ENCODE data around the gene TSPAN9.

The TSPAN9 gene

DNA sequence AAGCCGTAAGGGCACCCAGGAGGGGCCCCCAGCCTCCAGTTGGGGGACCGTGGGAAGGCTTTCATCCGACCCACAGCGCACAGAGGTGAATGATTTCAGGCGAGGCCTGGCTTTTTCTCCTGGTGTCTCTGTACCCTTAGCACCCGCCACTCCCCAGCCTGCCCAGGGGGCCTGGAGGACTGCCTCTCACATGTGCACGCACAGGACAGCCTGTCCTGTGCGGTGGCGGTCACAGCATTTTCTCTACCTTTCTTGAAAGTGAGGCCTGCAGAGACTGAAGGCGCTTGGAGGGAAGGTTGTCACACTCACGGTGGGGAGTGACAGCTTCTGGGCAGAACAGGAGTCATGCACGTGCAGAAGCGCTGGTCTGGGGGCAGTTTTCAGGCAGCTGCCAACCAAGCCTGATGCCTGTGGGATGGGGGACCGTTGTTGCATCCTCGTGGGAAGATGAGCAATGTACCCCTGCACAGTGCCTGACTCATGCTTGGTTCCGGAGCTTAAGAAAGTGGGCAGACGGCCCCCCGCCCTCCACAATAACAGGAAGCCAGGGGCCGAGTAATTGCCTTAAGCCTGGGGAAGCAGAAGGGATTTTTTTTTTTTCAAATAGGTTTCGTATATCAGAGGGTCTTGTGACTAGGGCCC is 148.1 kb downstream of the TSPAN9 start:
- no peaks in the 10 kb centered on the region for H3K36me3 ChIP-seq (ENCODE audit: control insufficient read depth, insufficient read depth, low read length)
- H3K4me3 ChIP-seq (ENCODE audit: low read length), result no peak overlapping the region

DNA sequence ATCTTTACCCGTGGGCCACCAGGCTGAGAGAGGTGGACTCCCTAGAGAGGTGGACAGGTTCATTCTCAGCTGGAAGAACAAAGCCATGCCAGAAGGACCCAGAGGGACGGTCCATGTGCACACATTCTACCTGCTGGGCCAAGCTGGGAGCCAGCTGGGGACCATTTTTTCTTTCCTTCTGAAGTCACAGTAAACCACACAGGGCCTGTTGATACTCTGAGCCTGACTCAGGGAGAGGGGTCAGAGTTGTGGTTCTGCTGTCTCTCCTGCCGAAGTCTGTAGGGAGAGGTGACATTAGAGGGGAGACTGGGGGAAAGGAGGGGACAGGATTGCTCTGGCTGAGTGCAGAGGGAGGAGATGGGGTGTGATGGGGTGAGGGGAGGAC is 148.6 kb downstream of the TSPAN9 start:
- H3K4me1 ChIP-seq (ENCODE audit: control insufficient read depth, insufficient read depth, low read length), result no peaks in the 10 kb centered on the region
- no peak overlapping the region for H3K4me3 ChIP-seq (ENCODE audit: low read length)
- no peaks in the 10 kb centered on the region for H3K36me3 ChIP-seq (ENCODE audit: control insufficient read depth, insufficient read depth, low read length)
- H3K27ac ChIP-seq (ENCODE audit: low read depth, low read length), result no peak overlapping the region
- no peaks in the 10 kb centered on the region for H3K27me3 ChIP-seq (ENCODE audit: control insufficient read depth, insufficient read depth, low read length)
- no peak overlapping the region for H3K9ac ChIP-seq (ENCODE audit: low read length)

More for the DNA sequence above, 148.1 kb downstream of the TSPAN9 start:
- no peak overlapping the region for H3K27ac ChIP-seq (ENCODE audit: low read depth, low read length)
- H3K4me1 ChIP-seq (ENCODE audit: control insufficient read depth, insufficient read depth, low read length), result no peaks in the 10 kb centered on the region
- no peak overlapping the region for H3K9ac ChIP-seq (ENCODE audit: low read length)
- no peaks in the 10 kb centered on the region for H3K27me3 ChIP-seq (ENCODE audit: control insufficient read depth, insufficient read depth, low read length)

DNA sequence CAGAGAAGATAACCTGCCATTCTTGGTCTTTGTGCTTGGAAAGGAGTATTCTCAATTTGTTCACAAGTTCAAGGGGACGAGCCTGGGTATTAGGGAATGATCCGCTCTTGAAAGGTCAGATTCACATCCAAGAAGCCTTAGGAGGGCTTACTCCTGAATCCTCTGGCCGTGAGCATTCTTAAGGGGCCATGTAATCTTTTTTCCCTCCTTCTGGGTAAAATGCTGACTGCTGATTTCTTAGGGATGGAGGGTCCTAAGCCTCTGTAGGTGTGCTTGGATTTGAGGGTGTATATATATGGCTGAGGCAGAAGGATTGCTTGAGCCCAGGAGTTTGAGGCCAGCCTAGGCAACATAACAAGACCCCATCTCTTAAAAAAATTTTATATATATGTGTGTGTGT is 149.1 kb downstream of the TSPAN9 start:
- Histone ChIP-seq H3K27me3 (ENCODE audit: control insufficient read depth, insufficient read depth, low read length) (no peaks in the 10 kb centered on the region), H3K4me3 (ENCODE audit: low read length) (no peak overlapping the region), H3K27ac (ENCODE audit: low read depth, low read length) (no peak overlapping the region), H3K36me3 (ENCODE audit: control insufficient read depth, insufficient read depth, low read length) (no peaks in the 10 kb centered on the region), H3K4me1 (ENCODE audit: control insufficient read depth, insufficient read depth, low read length) (no peaks in the 10 kb centered on the region), H3K9ac (ENCODE audit: low read length) (no peak overlapping the region)

DNA sequence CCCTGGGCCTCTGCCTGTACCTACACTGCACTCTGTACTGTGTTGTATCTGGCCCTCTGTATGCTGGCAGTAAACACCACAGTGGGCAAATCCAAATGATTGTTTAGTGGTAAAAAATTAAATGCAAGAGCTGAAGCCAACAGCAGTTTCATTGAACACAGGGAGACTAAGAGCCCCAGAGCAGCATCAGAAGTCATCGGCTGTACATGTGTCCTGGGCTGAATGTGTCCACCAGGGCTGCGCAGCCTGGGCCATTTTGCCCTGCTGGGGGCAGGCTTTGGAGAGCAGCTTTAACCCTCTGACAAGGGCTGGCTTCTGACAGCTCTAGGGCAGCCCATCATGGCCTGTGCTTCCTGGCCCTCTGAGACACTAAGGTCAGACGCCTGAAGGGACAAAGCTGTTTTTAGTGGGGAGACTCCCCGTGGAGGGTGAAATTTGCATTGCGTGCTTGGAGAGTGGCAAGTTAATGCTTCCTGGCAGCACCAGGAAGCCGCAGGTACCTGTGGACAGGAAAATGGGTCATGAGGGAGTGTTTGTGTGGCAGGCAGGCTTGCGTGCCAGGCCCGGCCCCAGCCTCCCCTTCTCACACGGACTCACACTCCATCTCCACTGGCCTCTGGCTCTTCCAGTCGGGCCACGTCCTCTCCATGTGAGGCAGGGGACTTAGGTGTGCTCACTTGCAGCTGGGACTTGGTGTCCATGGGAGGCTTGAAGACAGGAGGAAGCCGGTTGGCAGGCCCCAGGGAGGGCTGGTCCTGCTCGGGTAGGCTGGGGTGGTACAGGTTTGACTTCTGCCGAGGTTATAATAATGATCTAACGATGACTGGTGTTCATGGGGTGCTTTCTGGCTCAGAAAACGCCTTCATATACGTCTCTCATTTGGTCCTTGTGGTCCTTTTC is 150.1 kb downstream of the TSPAN9 start:
- H3K27me3 ChIP-seq (ENCODE audit: control insufficient read depth, insufficient read depth, low read length), result no peaks in the 10 kb centered on the region
- no peak overlapping the region for H3K4me3 ChIP-seq (ENCODE audit: low read length)
- no peaks in the 10 kb centered on the region for H3K4me1 ChIP-seq (ENCODE audit: control insufficient read depth, insufficient read depth, low read length)
- no peaks in the 10 kb centered on the region for H3K36me3 ChIP-seq (ENCODE audit: control insufficient read depth, insufficient read depth, low read length)
- no peak overlapping the region for H3K27ac ChIP-seq (ENCODE audit: low read depth, low read length)
- no peak overlapping the region for H3K9ac ChIP-seq (ENCODE audit: low read length)

DNA sequence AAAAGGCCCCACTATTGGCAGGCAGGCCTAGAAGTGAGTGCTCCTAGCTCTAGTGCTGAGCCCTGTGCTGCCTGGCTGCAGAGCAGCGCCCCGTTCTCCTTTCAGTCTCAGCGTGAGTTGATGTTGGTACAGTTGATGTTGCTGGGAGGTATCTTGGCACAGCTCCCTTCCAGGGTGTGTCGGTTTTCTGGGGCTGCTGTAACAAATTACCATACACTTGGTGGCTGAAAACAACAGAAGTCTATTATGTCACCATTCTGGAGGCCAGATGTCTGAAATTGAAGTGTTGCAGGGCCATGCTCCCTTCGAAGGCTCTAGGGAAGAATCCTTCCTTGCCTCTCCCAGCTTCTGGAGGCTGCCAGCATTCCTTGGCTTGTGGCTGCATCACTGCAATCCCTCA is 151.4 kb downstream of the TSPAN9 start:
- Histone ChIP-seq H3K27ac (ENCODE audit: low read depth, low read length) (no peak overlapping the region), H3K4me3 (ENCODE audit: low read length) (no peak overlapping the region), H3K27me3 (ENCODE audit: control insufficient read depth, insufficient read depth, low read length) (no peaks in the 10 kb centered on the region), H3K36me3 (ENCODE audit: control insufficient read depth, insufficient read depth, low read length) (no peaks in the 10 kb centered on the region), H3K4me1 (ENCODE audit: control insufficient read depth, insufficient read depth, low read length) (peaks cover under 1% of the 10 kb centered on the region), H3K9ac (ENCODE audit: low read length) (no peak overlapping the region)

DNA sequence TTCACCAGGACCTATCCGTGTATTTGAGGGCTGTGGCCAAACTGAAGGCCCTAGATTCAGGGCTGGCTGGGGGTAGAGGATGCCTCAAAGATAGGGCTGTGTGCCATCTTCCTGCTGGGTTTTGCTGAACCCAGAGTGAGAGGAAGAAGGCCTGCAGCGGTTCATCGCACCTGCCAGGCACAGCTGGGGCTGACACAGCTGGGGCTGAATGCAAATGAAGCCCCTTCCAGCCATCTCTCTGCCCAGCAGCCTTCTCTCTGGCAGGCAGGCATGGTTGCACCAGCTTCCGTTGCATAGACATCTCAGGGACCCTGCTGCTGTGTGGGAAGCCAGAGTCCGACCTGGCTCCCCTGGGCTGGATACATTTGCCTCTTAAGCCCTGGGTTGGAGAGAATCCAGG is 152.4 kb downstream of the TSPAN9 start:
- Histone ChIP-seq H3K36me3 (ENCODE audit: control insufficient read depth, insufficient read depth, low read length) (no peaks in the 10 kb centered on the region), H3K4me3 (ENCODE audit: low read length) (no peak overlapping the region), H3K27ac (ENCODE audit: low read depth, low read length) (no peak overlapping the region), H3K9ac (ENCODE audit: low read length) (no peak overlapping the region), H3K4me1 (ENCODE audit: control insufficient read depth, insufficient read depth, low read length) (peaks cover 6% of the 10 kb centered on the region), H3K27me3 (ENCODE audit: control insufficient read depth, insufficient read depth, low read length) (no peaks in the 10 kb centered on the region)

DNA sequence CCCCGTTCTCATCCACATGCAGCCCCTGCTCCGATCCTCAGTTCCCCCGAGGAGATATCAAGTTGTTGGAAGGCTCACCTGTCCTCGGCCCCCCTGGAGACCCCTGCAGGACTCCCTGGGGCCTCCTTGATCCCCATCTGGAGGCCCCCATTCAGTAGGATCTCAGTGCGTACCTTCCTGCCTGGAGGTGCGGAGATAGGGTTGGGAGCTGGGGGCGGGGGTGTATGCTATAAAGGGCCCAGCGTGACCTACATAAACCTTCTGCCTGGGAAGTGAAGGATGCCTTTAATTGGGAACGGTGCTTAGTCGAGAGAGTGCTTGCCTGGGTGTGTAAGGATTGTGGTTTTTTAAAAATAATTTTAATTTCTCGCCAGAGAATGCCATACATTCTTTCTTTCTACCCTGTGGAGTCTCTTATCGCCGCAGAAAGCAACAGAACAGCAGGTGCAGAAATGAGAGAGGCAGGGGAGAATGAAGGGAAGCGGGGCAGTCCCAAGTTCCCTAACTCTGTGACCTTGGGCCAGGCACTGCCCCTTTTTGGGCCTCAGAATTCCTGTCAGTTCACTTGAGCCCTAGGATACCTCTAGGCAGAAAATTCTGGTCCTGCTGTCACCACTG is 153.7 kb downstream of the TSPAN9 start:
- Histone ChIP-seq H3K36me3 (ENCODE audit: control insufficient read depth, insufficient read depth, low read length) (no peaks in the 10 kb centered on the region), H3K9ac (ENCODE audit: low read length) (no peak overlapping the region), H3K27ac (ENCODE audit: low read depth, low read length) (no peak overlapping the region), H3K4me1 (ENCODE audit: control insufficient read depth, insufficient read depth, low read length) (peaks cover 6% of the 10 kb centered on the region), H3K27me3 (ENCODE audit: control insufficient read depth, insufficient read depth, low read length) (no peaks in the 10 kb centered on the region), H3K4me3 (ENCODE audit: low read length) (no peak overlapping the region)

DNA sequence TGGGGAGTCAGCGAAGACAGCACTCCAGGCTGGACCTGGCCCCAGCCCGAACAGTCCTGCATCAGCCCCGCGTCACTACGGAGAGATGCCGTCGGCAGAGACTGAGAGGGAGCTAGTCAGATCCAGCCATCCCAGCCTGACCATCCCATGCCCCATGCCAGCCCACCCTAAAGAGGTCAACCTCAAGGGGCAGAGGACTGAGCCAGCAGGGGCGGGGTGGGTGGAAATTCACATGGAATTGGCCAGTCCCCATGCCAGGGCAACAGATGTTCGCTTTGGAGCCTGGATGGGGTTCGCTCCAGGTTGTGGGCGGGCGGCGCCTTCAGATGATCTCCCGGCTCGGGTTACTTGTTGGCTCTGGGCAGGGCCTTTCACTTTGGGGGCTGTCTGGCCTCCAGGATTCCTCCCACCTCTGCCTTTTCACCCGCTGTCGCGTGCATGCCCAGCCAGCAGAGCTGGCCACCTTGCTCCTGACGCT is 154.3 kb downstream of the TSPAN9 start:
- H3K27me3 ChIP-seq (ENCODE audit: control insufficient read depth, insufficient read depth, low read length), result no peaks in the 10 kb centered on the region
- no peaks in the 10 kb centered on the region for H3K36me3 ChIP-seq (ENCODE audit: control insufficient read depth, insufficient read depth, low read length)
- peaks cover 6% of the 10 kb centered on the region for H3K4me1 ChIP-seq (ENCODE audit: control insufficient read depth, insufficient read depth, low read length)
- no peak overlapping the region for H3K27ac ChIP-seq (ENCODE audit: low read depth, low read length)
- H3K4me3 ChIP-seq (ENCODE audit: low read length), result no peak overlapping the region
- H3K9ac ChIP-seq (ENCODE audit: low read length), result no peak overlapping the region

DNA sequence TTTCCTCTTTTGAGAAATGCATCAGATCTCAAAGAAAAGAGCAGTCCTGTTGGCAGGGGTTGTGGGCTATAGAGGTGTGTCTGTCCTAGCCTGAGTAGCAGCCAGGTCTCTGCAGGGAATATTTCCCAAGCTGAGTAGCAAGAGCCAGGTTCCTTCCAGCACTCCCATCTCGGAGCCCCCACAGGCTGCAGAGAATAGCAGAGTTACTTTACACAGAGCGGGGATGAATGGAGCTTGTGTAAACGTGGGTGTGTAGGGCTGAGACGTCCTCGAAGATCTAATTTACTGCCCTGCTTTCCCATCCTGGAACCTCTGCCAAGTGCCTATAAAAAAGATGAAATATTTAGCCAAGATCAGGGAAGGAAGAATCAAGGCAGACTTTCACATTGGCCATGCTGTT is 156.6 kb downstream of the TSPAN9 start:
- Histone ChIP-seq H3K36me3 (ENCODE audit: control insufficient read depth, insufficient read depth, low read length) (no peaks in the 10 kb centered on the region), H3K4me3 (ENCODE audit: low read length) (no peak overlapping the region), H3K9ac (ENCODE audit: low read length) (no peak overlapping the region), H3K4me1 (ENCODE audit: control insufficient read depth, insufficient read depth, low read length) (peaks cover 6% of the 10 kb centered on the region), H3K27me3 (ENCODE audit: control insufficient read depth, insufficient read depth, low read length) (no peaks in the 10 kb centered on the region), H3K27ac (ENCODE audit: low read depth, low read length) (no peak overlapping the region)

DNA sequence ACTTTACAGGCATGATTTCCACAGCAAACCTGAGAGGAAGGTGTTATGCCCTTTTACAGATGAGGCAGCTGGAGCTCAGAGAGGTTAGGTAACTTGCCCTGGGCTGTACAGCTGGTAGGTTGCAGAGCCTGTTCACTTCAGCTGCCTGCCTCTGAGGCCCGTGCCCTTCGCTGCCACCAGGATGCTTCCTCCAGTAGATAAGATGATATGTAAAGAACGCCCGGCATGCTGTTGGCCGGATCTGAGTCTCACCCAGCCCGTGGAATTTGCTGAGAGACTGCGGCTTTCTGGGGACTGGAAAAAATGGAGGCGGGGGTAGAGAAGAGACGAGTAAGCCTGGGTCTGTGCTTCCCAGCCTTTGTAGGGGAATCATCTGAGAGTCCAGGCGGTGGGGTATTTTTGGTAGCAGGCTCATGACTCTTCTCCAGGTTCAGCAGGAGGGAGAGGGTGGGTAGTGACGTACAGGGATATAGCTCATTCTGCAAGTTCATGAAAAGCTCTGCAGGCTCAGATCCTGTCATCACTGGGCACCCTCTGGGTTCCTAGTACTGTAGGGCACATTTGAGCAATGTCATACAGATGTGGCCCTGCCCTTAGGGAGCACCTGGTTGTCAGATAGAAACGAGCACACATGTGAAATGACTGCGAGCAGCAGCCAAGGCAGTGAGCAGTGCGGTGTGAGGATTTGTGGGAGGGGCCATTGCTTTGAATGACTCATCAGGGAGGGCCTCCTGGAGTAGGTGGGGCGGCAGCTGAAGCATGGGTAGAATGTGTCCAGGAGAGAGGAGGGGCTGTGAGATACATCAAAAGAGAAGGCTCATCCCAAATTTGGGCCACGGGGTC is 159.4 kb downstream of the TSPAN9 start:
- H3K27ac ChIP-seq (ENCODE audit: low read depth, low read length), result no peak overlapping the region
- no peaks in the 10 kb centered on the region for H3K36me3 ChIP-seq (ENCODE audit: control insufficient read depth, insufficient read depth, low read length)
- peaks cover 6% of the 10 kb centered on the region for H3K4me1 ChIP-seq (ENCODE audit: control insufficient read depth, insufficient read depth, low read length)
- no peak overlapping the region for H3K9ac ChIP-seq (ENCODE audit: low read length)
- H3K27me3 ChIP-seq (ENCODE audit: control insufficient read depth, insufficient read depth, low read length), result no peaks in the 10 kb centered on the region
- no peak overlapping the region for H3K4me3 ChIP-seq (ENCODE audit: low read length)

DNA sequence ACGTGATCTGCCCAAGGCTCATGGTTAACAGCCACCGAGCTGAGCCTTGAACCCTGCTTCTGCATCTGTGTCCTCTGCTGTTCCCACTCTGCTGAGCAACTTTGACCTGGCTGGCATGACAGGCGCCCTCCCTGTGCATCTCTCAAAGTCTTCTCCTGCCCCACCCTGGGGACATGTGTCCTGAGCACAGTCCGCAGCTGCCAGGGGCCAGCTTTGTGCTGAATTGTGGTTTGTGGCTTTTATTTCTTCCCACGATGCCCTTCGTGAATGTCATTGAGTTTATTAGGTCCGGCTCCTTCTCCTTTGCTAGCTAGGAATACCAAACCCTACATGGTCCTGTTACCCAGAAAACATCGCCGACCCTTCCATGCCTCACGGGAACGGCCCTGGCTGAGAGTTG is 161.0 kb downstream of the TSPAN9 start:
- H3K27ac ChIP-seq (ENCODE audit: low read depth, low read length), result no peak overlapping the region
- peaks cover 6% of the 10 kb centered on the region for H3K4me1 ChIP-seq (ENCODE audit: control insufficient read depth, insufficient read depth, low read length)
- no peak overlapping the region for H3K9ac ChIP-seq (ENCODE audit: low read length)
- H3K4me3 ChIP-seq (ENCODE audit: low read length), result no peak overlapping the region
- no peaks in the 10 kb centered on the region for H3K36me3 ChIP-seq (ENCODE audit: control insufficient read depth, insufficient read depth, low read length)
- no peaks in the 10 kb centered on the region for H3K27me3 ChIP-seq (ENCODE audit: control insufficient read depth, insufficient read depth, low read length)

DNA sequence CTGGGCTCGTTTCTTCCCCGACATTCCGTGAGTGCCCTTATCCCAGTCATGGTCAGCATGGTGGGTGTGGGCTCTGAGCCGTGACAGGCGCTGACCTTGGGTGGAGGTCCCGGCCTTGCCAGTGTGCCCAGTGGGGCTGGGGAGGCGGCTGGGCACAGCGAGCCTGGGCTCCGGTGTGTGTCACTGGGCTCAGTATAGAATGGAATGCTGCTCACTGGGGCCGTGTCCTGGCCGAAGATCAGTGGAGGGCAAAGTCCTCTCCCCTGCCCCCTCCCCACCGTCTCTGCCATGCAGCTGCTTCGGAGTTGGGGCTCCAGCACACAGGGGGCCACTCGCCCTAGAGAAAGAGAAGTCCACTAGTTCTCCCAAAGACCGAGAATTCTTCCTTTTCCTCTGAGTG is 164.4 kb downstream of the TSPAN9 start:
- Histone ChIP-seq H3K27me3 (ENCODE audit: control insufficient read depth, insufficient read depth, low read length) (no peaks in the 10 kb centered on the region), H3K4me1 (ENCODE audit: control insufficient read depth, insufficient read depth, low read length) (no peaks in the 10 kb centered on the region), H3K27ac (ENCODE audit: low read depth, low read length) (no peak overlapping the region), H3K9ac (ENCODE audit: low read length) (no peak overlapping the region), H3K4me3 (ENCODE audit: low read length) (no peak overlapping the region), H3K36me3 (ENCODE audit: control insufficient read depth, insufficient read depth, low read length) (peaks cover 2% of the 10 kb centered on the region)
